ENCODE results near the gene RPL26. TPM values are rescaled to one million over a fixed set of nuclear protein-coding genes. Genes with fewer than 3 reads are reported as not detected.

Gene RPL26
- total RNA-seq, 6 experiments from 2014 or later, result 1,301 to 1,432 (median 1,370) TPM

- peaks cover 5% of the 10 kb centered on the region for H3K36me3 Mint-ChIP-seq (ENCODE audit: low read depth)
- no peaks in the 10 kb centered on the region for H3K9me3 Mint-ChIP-seq
- peaks cover 5% of the 10 kb centered on the region for H3K27me3 Mint-ChIP-seq (ENCODE audit: insufficient read depth)
- TF ChIP-seq CTCF (IDR thresholded peaks at IDR 0.05), result no peak
- peaks cover 37% of the 10 kb centered on the region for H3K4me1 Mint-ChIP-seq (ENCODE audit: low read depth)
- no peak overlapping the region for H3K4me3 Mint-ChIP-seq
- no peak for DNase-seq
- H3K27ac Mint-ChIP-seq, result no peak overlapping the region
Measured at GRCh38 chr17:8387914-8388651, 5.1 kb upstream of the RPL26 start.

DNA sequence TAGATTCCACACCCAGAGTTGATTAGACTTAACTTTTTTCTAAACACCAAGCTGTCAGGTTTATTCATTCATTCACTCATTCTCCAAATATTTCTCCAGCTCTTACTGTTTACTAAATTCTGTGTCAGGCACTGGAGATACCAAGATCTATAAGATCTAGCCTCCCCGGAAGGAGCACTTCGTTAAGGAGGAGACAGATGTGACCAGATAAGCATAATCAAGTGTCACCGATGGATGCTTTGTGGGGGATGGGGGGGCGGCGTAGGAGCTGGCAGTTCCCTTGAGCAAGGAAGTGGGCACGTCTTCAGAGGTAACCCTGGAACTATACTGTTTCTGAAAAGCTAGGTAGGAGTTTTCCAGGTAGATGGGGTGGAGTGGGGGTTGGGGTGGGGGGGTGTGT, 3.8 kb upstream of the RPL26 start:
- Mint-ChIP-seq H3K27me3 (ENCODE audit: insufficient read depth) (peaks cover 9% of the 10 kb centered on the region), H3K9me3 (no peaks in the 10 kb centered on the region; the same call in 1 of the 2 replicates), H3K36me3 (ENCODE audit: low read depth) (peaks cover 17% of the 10 kb centered on the region), H3K4me3 (no peak overlapping the region), H3K4me1 (ENCODE audit: low read depth) (peaks cover 37% of the 10 kb centered on the region), H3K27ac (peak overlapping the region; percentile 49)
- no peak for DNase-seq
- no peak for TF ChIP-seq CTCF (IDR thresholded peaks at IDR 0.05)

DNA sequence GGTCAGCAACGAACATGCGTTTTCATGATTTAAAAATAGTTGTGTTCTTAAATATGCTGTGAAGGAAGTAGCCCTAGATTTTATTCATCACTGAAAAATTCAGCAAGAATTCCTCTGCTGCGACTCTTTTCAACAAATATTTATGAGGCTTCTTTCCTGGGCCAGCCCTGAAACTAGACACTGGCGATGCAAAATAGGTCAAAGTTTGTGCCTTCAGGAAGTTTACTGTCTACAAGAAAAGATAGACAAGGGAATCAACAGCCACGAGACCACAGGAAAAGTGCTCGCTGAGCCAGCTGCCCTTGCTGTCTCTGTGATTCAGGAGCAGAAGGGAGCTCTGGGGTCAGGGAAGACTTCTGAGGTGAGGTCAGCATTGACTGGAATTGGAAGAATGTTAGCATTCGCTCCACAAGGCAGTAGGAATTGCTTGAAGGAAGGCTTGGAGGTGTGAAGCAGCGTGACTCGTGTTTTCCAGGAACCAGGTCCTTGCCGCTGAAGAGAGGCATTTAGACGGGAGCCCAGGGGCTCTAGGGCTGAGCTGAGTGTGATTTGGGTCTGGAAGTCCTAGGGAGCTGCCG, 1.9 kb upstream of the RPL26 start:
- Mint-ChIP-seq H3K4me1 (ENCODE audit: low read depth) (peaks cover 49% of the 10 kb centered on the region), H3K4me3 (peak overlapping the region; percentile 100), H3K9me3 (no peaks in the 10 kb centered on the region; the same call in 1 of the 2 replicates), H3K27ac (peak overlapping the region; percentile 91), H3K36me3 (ENCODE audit: low read depth) (peaks cover 35% of the 10 kb centered on the region), H3K27me3 (ENCODE audit: insufficient read depth) (peaks cover 9% of the 10 kb centered on the region)
- peak; percentile 93 for DNase-seq
- TF ChIP-seq CTCF (IDR thresholded peaks at IDR 0.05), result no peak

GRCh38 chr17:8382880-8383142, 182 bp downstream of the RPL26 start:
- no peak for TF ChIP-seq CTCF (IDR thresholded peaks at IDR 0.05)
- Mint-ChIP-seq H3K4me3 (peak overlapping the region; percentile 100), H3K27ac (peak overlapping the region; percentile 99), H3K36me3 (ENCODE audit: low read depth) (peaks cover 50% of the 10 kb centered on the region), H3K9me3 (no peaks in the 10 kb centered on the region; the same call in 1 of the 2 replicates), H3K27me3 (ENCODE audit: insufficient read depth) (peaks cover 11% of the 10 kb centered on the region), H3K4me1 (ENCODE audit: low read depth) (peaks cover 66% of the 10 kb centered on the region)
- no peak for DNase-seq

DNA sequence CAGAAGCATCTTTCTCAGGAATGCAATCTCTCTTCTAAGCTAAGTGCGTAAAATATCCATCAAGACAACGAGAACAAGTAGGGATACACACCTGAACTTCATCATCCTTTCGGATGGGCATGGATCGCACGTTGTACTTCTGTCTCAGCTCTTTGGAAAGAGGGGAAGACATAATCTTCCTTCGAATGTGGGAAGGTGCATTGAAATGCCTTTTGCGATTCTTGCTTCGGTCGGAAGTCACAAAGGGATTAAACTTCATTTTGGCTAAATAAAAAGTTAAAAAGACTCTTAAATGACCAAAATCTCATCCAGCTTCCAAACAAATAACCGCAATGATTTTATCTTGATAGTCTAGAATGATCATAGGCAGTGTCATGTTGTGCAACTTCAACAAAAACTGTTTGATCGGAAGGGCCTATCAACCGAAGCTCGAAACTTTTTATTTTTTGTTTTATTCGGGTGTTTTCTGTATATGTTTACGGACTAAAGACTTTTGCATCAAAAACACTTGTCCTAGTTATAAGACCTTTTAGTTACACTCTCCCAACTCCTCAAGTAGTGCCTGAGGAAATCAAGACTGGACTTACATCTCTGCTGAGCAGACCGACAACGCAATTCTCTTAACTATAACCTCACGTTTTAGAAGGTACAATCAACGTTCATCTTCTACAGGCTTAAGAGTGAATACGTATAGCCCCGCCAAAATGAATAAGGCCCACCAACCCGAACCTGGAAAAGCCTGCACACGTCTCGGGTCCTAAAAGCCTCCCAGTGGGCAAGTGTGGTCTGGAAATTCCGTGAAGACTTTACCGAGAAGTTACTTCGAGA, 727 bp downstream of the RPL26 start:
- Mint-ChIP-seq H3K27me3 (ENCODE audit: insufficient read depth) (peaks cover 11% of the 10 kb centered on the region), H3K4me3 (peak overlapping the region; percentile 100), H3K4me1 (ENCODE audit: low read depth) (peaks cover 71% of the 10 kb centered on the region), H3K27ac (peak overlapping the region; percentile 99), H3K9me3 (no peaks in the 10 kb centered on the region; the same call in 1 of the 2 replicates), H3K36me3 (ENCODE audit: low read depth) (peaks cover 56% of the 10 kb centered on the region)
- no peak for TF ChIP-seq CTCF (IDR thresholded peaks at IDR 0.05)
- DNase-seq, result no peak

Data from HFFc6 (cell line).